Stimulated activated CD8-positive, alpha-beta memory T cell treated with anti-CD3 and anti-CD28 coated beads, Interleukin-12 subunit alpha, Interleukin-12 subunit beta, amount 100 ng/mL, for 4 hours (primary cell): ENCODE data around the gene ERMN.
A peak's percentile ranks its signal among the peaks of the same experiment; 100 is the strongest.

ENCODE experiments used
- DNase-seq: peaks from one replicate; pipeline ENCODE4 v3.0.0-alpha.2; 2020; ENCODE audit warnings: low read depth

Gene ERMN

DNA sequence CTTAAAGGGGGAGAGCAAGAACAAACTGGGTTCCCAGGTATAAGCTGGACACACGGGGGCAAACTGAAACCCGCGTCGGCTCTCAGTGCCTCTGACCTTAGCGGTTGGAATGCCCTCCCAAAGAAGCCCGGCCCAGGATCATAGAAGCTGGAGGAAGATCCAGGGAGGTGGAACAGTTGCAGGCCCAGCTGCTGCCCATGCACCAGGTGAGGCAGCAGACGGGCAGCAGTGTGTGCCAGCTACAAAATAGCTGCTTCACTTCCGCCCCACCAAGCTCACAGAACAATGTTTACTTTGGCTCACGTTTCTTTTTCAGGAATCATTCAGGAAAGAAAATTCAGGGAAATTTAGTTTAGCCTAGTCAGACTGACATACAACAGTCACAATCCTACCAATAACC lies 3.9 kb upstream of the ERMN start:
- DNase-seq: no peak

DNA sequence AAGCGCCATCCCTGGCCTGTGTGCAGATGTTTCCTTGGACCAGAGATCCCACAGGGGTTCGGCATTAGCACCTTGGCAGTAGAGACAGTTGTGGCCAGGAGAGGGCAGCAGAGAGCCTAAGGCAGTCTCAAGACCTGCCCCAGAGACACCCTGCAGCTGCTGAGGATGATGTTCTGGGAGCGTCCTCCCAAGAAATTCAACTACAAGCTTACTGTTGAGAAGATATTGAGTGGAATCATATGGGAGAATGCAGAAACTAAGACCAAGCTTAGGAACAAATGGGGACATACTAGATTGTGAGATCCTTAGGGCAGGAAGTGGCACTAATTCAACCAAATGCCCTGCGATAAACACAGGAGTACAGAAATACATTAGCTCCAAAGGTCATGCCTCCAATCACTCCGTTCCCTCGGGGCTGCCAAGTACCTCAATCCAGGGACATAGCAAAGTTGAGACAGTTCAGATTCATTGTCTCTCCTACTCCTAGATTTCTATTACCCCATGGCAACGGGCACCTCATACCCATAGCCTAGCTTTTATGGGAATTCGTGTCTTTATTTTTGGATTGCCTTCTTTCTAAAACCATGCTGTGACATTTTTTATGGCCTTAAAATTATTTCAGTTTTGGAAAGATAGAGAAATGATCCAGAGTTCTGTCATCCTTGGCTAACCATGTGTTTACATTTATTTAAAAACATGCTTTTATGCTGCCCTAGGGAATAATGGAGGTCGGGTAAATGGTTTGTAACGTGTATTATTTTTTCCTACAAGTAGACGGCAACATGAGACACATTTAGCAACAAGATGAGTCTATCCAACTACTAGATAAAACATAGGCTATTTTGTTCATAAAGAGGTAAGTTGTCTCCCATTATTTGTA lies 2.2 kb upstream of the ERMN start:
- DNase-seq: peak; percentile 71

DNA sequence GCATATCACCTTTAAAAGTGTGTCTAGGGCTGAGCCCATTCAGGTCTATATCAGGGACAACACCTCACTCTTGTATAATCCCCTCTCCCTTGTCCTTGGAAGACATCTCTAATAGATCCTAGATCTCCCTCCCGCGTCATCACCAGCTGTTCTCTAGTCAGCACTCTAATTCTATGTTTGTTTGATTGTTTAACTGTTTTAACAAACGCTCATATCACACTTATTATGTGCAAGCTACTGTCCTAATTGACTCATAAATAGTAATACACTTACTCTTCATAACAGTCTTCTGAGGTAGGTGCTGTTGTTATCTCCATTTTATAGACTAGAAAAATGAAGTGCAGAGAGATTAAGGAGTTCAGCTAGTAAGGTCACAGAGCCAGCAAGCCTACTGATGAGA lies 1.6 kb upstream of the ERMN start:
- no peak for DNase-seq

DNA sequence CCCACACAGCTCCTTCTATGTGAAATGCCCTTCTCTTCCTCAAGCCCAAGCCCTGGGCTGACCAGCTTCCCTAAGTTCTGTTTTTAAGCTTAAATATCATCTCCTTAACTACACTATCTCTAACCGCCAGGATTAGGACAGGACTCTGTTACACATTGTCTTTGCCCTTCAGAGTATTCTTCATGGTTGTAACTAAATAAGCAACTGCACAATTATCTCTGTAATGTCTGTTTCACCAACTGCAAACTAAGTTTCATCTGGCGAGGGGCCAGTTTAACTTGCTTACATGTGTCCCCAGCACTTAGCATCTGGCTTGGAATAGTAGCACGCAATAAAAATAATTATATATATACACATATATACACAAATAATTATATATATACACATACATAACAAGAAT lies 1.1 kb upstream of the ERMN start:
- no peak for DNase-seq

DNA sequence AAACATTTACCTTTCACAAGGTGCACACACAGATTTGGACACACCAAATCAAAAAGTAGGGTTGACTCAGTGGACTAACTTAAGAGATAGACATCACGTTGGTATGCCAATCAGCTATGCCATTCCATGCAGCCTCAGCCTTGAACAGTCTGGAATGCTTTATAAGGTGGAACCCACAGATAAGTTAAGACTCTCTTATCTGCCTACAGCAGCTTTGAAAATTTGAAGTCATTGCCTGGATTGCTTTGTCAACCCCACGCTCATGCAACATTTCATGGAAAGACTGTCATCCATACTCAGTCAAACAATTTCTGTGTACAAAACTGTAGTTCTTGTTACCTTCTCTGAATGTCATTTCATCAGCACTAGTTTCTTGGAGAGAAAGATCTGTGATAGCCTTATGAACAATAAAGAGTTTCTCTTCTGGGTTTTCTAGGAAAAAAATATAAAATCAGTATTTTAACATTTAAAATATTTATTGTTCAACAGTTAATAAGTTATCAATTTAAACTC lies 1.2 kb downstream of the ERMN start:
- DNase-seq: no peak

DNA sequence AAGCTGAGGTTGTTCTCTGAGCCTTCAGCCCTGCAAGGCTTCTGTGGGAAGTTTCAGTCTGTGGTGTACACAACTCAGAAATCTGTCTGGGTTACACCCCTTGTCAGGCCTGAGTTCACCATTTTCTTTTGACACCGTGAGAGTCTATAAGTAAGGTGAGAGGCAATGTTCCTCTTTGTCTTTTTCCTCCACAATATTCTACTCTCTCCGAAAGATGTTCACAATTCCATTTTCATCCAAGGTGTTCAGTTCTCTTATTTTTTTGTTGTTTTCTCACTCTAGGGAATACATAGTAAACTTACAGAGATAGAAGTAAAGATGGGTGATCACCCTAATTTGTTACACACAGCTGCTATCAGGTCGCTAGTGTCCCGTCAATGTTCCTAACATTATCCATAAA lies 3.2 kb downstream of the ERMN start:
- DNase-seq: no peak

GRCh38 chr2:157321466-157321865 lies 4.2 kb downstream of the ERMN start:
- no peak for DNase-seq

GRCh38 chr2:157320409-157320808 lies 5.2 kb downstream of the ERMN start:
- no peak for DNase-seq

GRCh38 chr2:157319795-157320194 lies 5.8 kb downstream of the ERMN start:
- DNase-seq: no peak

GRCh38 chr2:157318884-157319283 lies 6.7 kb downstream of the ERMN start:
- DNase-seq: no peak

DNA sequence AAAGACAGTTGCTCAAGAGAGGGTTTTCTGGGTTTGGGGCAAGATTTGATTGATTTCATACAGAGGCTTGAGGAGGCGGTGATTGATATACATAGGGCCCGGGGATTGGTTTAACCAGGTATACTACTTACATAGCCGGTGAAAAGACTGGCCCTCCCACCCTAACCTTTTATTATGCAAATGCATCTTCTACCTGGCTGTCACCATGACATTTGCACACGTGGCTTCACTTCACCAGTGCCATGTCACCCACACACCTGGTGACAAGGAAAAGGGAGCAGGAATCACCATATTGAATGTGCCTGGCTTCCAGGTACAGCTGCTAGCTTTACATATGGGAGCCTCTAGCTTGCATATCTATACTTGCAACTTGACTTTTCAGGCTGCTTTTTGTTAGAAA lies 9.7 kb downstream of the ERMN start:
- DNase-seq: no peak

- DNase-seq: no peak
These were observed 12.6 kb downstream of the ERMN start for GRCh38 chr2:157312866-157313486.

GRCh38 chr2:157311706-157312105 lies 13.9 kb downstream of the ERMN start:
- DNase-seq: no peak

- DNase-seq: no peak
These were observed 15.7 kb downstream of the ERMN start for GRCh38 chr2:157309878-157310277.

DNA sequence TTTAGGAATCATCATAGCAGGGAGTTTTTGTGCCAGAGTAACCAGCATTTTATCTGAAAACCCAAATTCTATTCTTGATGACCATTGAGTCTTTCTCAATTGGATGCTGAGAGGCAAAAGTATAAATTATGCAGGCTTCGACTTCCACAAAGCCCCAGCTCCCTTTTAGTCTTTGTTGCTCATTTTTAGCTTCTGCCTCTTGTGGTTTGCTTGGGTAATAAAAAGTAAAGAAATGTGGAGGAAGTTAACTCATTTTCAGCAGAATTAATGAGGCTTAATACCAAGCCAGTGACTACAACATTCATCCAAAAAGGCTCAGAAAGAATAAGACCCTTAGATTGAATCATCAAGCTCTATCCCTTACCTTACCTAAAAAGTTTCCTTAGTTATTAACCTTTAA lies 18.6 kb downstream of the ERMN start:
- no peak for DNase-seq

DNA sequence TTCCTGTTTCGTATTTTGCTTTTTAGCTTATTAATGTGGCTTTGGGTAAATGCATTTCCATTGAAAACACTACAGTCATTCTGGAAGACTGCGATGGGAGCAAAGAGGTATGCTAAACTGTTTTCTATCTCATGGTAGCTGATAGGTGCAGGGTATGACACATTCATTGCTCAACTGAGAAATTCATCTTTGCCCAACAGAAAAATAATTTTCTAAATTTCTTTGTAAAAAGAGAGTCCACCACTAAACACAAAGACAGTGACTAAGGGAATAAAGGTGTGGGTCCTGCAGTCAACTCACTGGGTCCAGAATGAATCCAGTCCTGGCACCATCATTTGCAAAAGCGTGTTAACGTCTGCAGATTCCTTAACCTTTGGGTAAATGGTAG lies 19.9 kb downstream of the ERMN start:
- DNase-seq: no peak

DNA sequence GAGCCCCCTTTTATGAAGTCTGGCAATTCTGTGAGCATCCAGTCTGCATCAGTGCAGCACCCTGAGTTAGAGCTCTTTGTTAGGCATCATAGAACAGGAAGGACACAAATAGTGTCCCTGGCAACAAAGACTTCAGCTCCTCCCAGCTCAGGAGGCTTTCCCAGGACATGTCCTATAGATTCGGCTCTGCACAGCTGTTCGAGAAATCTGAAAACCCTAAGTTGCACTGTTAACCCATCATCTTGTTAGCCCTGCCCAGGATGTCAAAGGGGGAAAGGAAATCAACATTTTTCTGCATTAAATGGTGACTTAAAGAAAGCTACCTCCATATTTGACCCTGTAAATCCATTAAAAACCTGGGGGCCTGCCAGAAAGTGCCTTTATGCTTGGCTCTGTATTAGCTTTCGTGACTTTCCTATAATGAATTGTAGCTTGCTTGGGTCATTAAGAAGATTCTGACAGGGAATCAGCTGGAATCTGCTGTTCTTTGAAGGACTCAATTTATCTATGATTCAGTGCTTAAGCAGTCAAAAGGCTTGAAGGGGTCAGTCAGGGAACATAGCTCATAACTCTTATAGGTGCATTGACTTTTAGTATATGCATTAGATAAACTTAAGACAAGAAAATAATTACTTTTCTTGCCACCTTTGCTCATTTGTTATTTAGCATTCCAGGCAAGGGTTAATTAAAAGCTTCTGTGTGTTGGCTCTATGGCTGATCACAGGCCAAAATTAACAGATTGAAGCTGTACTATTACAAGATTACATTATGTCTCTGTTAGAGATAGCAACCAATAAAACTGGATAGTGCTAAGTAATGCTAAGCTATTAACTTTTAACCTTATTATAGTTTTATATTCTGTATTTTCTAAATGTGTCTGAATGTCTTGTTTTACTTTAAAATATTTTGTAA lies 20.6 kb downstream of the ERMN start:
- DNase-seq: no peak

DNA sequence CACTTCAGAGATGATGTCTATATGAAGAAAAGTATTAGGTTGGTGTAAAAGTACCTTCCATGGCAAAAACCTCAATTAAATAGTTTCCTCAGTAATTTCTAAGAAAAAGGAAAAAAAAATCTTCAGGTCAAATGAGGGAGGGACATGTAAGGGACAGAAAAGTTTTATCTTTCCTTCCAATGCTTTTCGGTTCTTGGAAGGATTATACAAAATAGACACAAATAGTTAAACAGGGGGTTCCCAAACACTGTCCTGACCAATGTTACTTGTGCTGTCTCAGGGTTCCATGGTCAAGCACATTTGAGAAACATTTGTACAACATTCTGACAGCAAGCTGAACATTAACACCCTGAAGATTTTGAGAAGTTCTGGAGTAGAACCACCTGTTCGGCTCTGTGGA lies 22.0 kb downstream of the ERMN start:
- no peak for DNase-seq

DNA sequence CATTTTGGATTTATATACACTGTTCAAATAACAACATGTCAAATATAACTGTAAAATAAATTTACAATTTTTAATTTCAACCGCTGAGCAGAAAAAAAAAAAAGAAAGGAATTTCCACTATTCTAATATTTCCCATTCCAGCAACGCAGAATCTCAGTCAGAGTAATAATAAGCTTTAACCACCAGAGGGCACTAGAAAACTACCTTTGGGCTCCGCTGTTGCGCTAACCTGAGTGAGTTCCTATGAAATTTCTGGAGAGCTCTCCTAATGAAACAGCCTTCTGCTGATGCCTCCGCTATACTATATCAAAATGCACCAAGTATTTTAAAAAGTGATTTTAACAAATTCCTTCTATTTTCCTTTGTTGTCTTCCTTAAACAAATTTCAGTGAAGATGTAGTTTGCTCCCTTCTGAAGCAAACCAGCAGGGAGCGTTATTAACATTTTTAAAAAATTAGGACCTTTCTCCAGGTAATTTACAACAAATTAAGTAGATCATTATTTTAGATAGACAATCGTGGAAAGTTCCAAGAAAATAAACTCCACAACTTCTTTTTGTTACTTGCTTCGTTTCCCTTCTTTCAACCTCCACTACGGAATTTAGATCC lies 23.0 kb downstream of the ERMN start:
- DNase-seq: no peak

GRCh38 chr2:157301307-157301706 lies 24.3 kb downstream of the ERMN start:
- DNase-seq: no peak

GRCh38 chr2:157296958-157297357 lies 28.7 kb downstream of the ERMN start:
- DNase-seq: no peak

DNA sequence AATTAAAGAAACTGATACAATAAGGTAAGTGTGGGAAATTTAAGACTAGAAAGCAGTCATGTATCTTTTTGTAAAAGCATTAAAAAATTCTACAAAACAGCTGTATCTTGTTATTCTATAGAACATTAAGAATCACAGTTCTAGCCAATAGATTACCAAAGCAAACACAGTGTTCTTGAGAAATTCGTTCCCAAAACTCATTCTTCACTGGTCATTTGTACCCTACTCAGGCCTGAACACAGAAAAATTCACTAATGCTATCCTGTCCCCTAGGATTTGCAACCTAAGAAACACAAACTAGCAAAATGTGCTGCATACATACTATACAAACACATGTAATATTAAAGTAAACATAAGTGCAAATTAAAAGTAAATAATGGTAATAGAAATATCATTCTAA lies 29.1 kb downstream of the ERMN start:
- DNase-seq: no peak
